HepG2 (cell line): ENCODE measurements around the gene SLC15A1. TPM values are rescaled to one million over a fixed set of nuclear protein-coding genes. Genes with fewer than 3 reads are reported as not detected.

Source experiments
- ADNP ChIP-seq: sonication (generic); formaldehyde crosslinking; IDR thresholded peaks from 2 replicates; pipeline ENCODE4 v1.4.0; 2020; ENCODE audit warnings: missing genetic modification reagents
- BCL6 ChIP-seq: IDR thresholded peaks from 2 replicates; pipeline ENCODE4 v1.6.1; 2016; ENCODE audit warnings: missing genetic modification reagents, missing compliant biosample characterization
- CCDC6 ChIP-seq: sonication (generic); formaldehyde crosslinking; IDR thresholded peaks from 2 replicates; pipeline ENCODE4 v1.8.1; 2022; ENCODE audit warnings: mild to moderate bottlenecking, missing genetic modification reagents, moderate library complexity
- GABPB1 ChIP-seq: IDR thresholded peaks from 2 replicates; pipeline ENCODE4 v1.6.1; 2016; ENCODE audit warnings: mild to moderate bottlenecking, missing genetic modification reagents, moderate library complexity, missing compliant biosample characterization
- HDAC1 ChIP-seq: sonication (generic); formaldehyde crosslinking; IDR thresholded peaks from 2 replicates; pipeline ENCODE4 v1.5.1; 2020; ENCODE audit warnings: mild to moderate bottlenecking, missing genetic modification reagents
- HDAC2 ChIP-seq: sonication (generic); formaldehyde crosslinking; IDR thresholded peaks from 2 replicates; pipeline ENCODE4 v1.4.0; 2020; ENCODE audit warnings: missing genetic modification reagents
- HHEX ChIP-seq: IDR thresholded peaks from 2 replicates; pipeline ENCODE4 v1.6.1; 2016; ENCODE audit warnings: control low read depth
- IKZF5 ChIP-seq: IDR thresholded peaks from 2 replicates; pipeline ENCODE4 v1.6.1; 2018; ENCODE audit warnings: missing genetic modification reagents, mild to moderate bottlenecking, missing compliant biosample characterization
- JUN ChIP-seq: sonication (generic); formaldehyde crosslinking; IDR thresholded peaks from 2 replicates; pipeline ENCODE4 v1.4.0; 2020; ENCODE audit warnings: mild to moderate bottlenecking, missing genetic modification reagents
- LCORL ChIP-seq, 2 experiments: fragments of 450-650 bp in 1 of 2; sonication (generic) in 1 of 2; formaldehyde crosslinking in 1 of 2; IDR thresholded peaks; 2 replicates each; pipeline versions ENCODE4 v1.5.0 to v1.6.1; 2017 to 2020; ENCODE audit warnings: antibody characterized with exemption in 1 of 2, missing genetic modification reagents in 1 of 2
- MAFK ChIP-seq, 2 experiments: IDR thresholded peaks in 1 of 2; conservative IDR thresholded peaks in 1 of 2; 2 replicates each; pipeline ENCODE4 v1.6.1; 2011; ENCODE audit warnings: improper control_type of control experiment in 2 of 2, low read length in 2 of 2
- NBN ChIP-seq: fragments of 450-650 bp; conservative IDR thresholded peaks from 2 replicates; pipeline ENCODE4 v1.6.1; 2017
- PHF5A ChIP-seq: IDR thresholded peaks from one replicate; pipeline ENCODE4 v1.6.1; 2018; ENCODE audit warnings: low read depth, missing genetic modification reagents; ENCODE audit not compliant: unreplicated experiment
- POGZ ChIP-seq: sonication (generic); formaldehyde crosslinking; IDR thresholded peaks from 2 replicates; pipeline ENCODE4 v1.4.0; 2020; ENCODE audit warnings: mild to moderate bottlenecking, missing genetic modification reagents
- RFXANK ChIP-seq: IDR thresholded peaks from 2 replicates; pipeline ENCODE4 v1.6.1; 2016
- SALL1 ChIP-seq: sonication (generic); formaldehyde crosslinking; IDR thresholded peaks from 2 replicates; pipeline ENCODE4 v1.8.0; 2022; ENCODE audit warnings: mild to moderate bottlenecking, missing genetic modification reagents
- SATB2 ChIP-seq: sonication (generic); formaldehyde crosslinking; IDR thresholded peaks from 2 replicates; pipeline ENCODE4 v1.5.0; 2020; ENCODE audit warnings: missing genetic modification reagents
- ZFP41 ChIP-seq: sonication (generic); formaldehyde crosslinking; IDR thresholded peaks from 2 replicates; pipeline ENCODE4 v1.4.0; 2020; ENCODE audit warnings: mild to moderate bottlenecking, missing genetic modification reagents, borderline replicate concordance
- ZFY ChIP-seq: sonication (generic); formaldehyde crosslinking; IDR thresholded peaks from 2 replicates; pipeline ENCODE4 v1.4.0; 2020; ENCODE audit warnings: missing genetic modification reagents
- ZNF274 ChIP-seq: sonication (generic); formaldehyde crosslinking; IDR thresholded peaks from 2 replicates; pipeline ENCODE4 v1.5.1; 2020; ENCODE audit warnings: mild to moderate bottlenecking, missing genetic modification reagents
- ZNF275 ChIP-seq: sonication (generic); formaldehyde crosslinking; IDR thresholded peaks from 2 replicates; pipeline ENCODE4 v1.8.0; 2022; ENCODE audit warnings: missing genetic modification reagents, mild to moderate bottlenecking, inconsistent platforms, borderline replicate concordance
- ZNF75D ChIP-seq: sonication (generic); formaldehyde crosslinking; IDR thresholded peaks from 2 replicates; pipeline ENCODE4 v1.8.1; 2023; ENCODE audit warnings: missing genetic modification reagents, mild to moderate bottlenecking, borderline replicate concordance
- polyA plus RNA-seq, 8 experiments: library from polyadenylated mRNA; depleted of rRNA in 3 of 8; stranded (reverse) in 7 of 8; unstranded in 1 of 8; fragments of >200 nt; fragmentation: Illumina TruSeq in 4 of 8; extraction: Trizol in 4 of 8; gene quantifications; 2 replicates each; pipeline versions ENCODE4 v1.2.1 to v1.2.3, GENCODE V29; 2011 to 2016; ENCODE audit warnings: low read depth in 4 of 8, missing spikeins in 1 of 8, mixed read lengths in 1 of 8; ENCODE audit not compliant: insufficient read depth in 1 of 8
- total RNA-seq, 5 experiments: library from RNA; depleted of rRNA; stranded (reverse); fragments of >200 nt; fragmentation: Illumina TruSeq; extraction: Trizol; gene quantifications; 2 replicates each; pipeline ENCODE4 v1.2.3, GENCODE V29; 2016; ENCODE audit warnings: low read depth in 1 of 5
- TF ChIP-seq, protein P1 (sequence below): IDR thresholded peaks from 2 replicates; pipeline ENCODE4 v1.6.1; 2016; ENCODE audit warnings: low read depth
- TF ChIP-seq, protein P2 (sequence below): sonication (generic); formaldehyde crosslinking; IDR thresholded peaks from 2 replicates; pipeline ENCODE4 v1.5.1; 2020; ENCODE audit warnings: mild to moderate bottlenecking, moderate library complexity, missing genetic modification reagents

Gene SLC15A1
- total and polyA plus RNA-seq, 2 of the 13 experiments (the other 11 are each of a cell fraction or from before 2014, with no cell fraction given), result 0.17 to 0.20 TPM

DNA sequence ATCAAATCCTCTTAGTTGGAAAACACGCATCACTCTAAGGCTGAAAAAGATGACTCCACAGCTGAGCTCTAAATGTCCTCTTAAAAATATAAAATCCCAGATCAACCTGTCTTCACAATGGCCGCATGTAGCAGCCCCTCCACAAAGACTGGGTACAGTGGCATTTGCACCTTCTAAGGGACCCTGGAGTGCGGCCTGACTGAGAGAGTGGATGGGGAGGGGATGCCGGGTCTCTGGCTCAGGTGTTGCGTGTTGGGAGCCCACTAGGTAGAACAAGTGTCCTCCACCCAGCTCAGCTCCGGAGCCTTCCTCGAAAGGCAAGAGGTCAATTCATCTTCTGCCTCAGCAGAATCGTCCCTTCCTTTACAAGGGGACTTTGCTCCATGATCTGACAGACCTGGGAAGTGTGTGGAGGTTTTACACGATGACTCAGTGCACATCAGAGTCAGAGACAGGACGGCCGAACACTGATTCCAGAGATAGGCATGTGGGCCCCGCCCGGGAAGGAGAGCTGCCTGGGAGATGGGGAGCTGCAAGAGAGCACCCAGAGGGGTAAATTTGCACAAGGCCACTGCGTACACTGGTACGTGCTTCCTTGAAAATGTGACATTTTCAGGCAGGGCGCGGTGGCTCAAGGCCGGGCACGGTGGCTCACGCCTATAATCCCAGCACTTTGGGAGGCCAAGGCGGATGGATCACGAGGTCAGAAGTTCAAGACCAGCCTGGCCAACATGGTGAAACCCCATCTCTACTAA is 23.5 kb upstream of the SLC15A1 start (continued):
- TF ChIP-seq ZNF275 (CRISPR knock-in tag) (no peak), IKZF5 (CRISPR knock-in tag) (peak; percentile 71), HDAC1 (CRISPR knock-in tag) (0 out of 2 replicates have a peak, but pooled peaks have one; percentile 34), SATB2 (CRISPR knock-in tag) (no peak), SALL1 (CRISPR knock-in tag) (peak; percentile 64; the same call in 1 of the 2 replicates), RFXANK (CRISPR knock-in tag) (no peak), GABPB1 (CRISPR knock-in tag) (peak; percentile 40; the same call in 1 of the 2 replicates), ZFY (CRISPR knock-in tag) (no peak), JUN (peak; percentile 43; the same call in 1 of the 2 replicates), MAFK (conservative IDR thresholded peaks at IDR 0.05 in 1 of 2, IDR thresholded peaks at IDR 0.05 in 1 of 2; ENCODE audit: low read length in 2 of 2) (peak; percentile 24 to 42; a peak in 3 of 4 replicates), CCDC6 (CRISPR knock-in tag) (no peak), ZNF75D (CRISPR knock-in tag) (no peak), NBN (no peak), POGZ (peak; percentile 38; the same call in 1 of the 2 replicates), HDAC2 (peak; percentile 57), BCL6 (CRISPR knock-in tag) (peak; percentile 79), PHF5A (CRISPR knock-in tag) (no peak), LCORL (IDR thresholded peaks at IDR 0.05) (no peak), LCORL (CRISPR knock-in tag; IDR thresholded peaks at IDR 0.05) (peak; percentile 82), ADNP (peak; percentile 70; the same call in 1 of the 2 replicates), ZNF274 (0 out of 2 replicates have a peak, but pooled peaks have one; percentile 21), HHEX (CRISPR knock-in tag) (no peak), ZFP41 (no peak)
- TF ChIP-seq, protein P1, sequence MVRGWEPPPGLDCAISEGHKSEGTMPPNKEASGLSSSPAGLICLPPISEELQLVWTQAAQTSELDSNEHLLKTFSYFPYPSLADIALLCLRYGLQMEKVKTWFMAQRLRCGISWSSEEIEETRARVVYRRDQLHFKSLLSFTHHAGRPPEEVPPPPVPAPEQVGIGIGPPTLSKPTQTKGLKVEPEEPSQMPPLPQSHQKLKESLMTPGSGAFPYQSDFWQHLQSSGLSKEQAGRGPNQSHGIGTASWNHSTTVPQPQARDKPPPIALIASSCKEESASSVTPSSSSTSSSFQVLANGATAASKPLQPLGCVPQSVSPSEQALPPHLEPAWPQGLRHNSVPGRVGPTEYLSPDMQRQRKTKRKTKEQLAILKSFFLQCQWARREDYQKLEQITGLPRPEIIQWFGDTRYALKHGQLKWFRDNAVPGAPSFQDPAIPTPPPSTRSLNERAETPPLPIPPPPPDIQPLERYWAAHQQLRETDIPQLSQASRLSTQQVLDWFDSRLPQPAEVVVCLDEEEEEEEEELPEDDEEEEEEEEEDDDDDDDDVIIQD (CRISPR knock-in tag), result peak; percentile 15; the same call in 1 of the 2 replicates
- TF ChIP-seq, protein P2, sequence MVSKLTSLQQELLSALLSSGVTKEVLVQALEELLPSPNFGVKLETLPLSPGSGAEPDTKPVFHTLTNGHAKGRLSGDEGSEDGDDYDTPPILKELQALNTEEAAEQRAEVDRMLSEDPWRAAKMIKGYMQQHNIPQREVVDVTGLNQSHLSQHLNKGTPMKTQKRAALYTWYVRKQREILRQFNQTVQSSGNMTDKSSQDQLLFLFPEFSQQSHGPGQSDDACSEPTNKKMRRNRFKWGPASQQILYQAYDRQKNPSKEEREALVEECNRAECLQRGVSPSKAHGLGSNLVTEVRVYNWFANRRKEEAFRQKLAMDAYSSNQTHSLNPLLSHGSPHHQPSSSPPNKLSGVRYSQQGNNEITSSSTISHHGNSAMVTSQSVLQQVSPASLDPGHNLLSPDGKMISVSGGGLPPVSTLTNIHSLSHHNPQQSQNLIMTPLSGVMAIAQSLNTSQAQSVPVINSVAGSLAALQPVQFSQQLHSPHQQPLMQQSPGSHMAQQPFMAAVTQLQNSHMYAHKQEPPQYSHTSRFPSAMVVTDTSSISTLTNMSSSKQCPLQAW (CRISPR knock-in tag), result peak; percentile 76; the same call in 1 of the 2 replicates
